Activated CD4-positive, alpha-beta T cell treated with anti-CD3 and anti-CD28 coated beads, Interleukin-2, amount 50 U/mL, for 24 hours (primary cell): ENCODE results near the gene SEMA6B.

Source experiments
- DNase-seq, 2 donors: peaks; one replicate each; pipeline ENCODE4 v3.0.0-alpha.2; 2020; ENCODE audit warnings: low read depth in 1 of 2, low spot score in 1 of 2

SEMA6B gene

GRCh38 chr19:4510435-4511255 lies 48.8 kb downstream of the SEMA6B start:
- DNase-seq: no peak

DNA sequence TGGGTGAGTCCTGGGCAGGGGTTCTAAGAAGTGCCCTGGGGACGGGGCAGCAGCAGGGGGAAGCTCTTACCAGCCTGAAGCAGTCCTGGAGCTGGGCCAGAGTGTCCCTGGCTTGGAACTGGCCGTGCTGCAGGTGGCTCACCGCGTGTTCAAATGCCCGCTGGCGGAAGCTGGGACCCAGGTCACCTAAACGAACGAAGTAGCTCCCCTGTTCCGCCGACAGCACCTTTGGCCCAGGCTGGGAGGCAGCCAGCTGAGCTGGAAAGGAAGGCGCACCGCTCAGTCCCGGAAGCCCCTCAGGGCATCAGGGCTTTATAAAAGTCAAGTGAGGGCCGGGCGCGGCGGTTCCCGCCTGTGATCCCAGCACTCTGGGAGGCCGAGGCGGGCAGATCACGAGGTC lies 50.8 kb downstream of the SEMA6B start:
- no peak for DNase-seq

- no peak for DNase-seq
These were observed 51.7 kb downstream of the SEMA6B start for GRCh38 chr19:4507804-4508203.

GRCh38 chr19:4507150-4507452 lies 52.4 kb downstream of the SEMA6B start:
- DNase-seq: no peak

GRCh38 chr19:4506449-4507149 lies 52.9 kb downstream of the SEMA6B start:
- DNase-seq: no peak

GRCh38 chr19:4505570-4506448 lies 53.7 kb downstream of the SEMA6B start:
- DNase-seq: no peak

DNA sequence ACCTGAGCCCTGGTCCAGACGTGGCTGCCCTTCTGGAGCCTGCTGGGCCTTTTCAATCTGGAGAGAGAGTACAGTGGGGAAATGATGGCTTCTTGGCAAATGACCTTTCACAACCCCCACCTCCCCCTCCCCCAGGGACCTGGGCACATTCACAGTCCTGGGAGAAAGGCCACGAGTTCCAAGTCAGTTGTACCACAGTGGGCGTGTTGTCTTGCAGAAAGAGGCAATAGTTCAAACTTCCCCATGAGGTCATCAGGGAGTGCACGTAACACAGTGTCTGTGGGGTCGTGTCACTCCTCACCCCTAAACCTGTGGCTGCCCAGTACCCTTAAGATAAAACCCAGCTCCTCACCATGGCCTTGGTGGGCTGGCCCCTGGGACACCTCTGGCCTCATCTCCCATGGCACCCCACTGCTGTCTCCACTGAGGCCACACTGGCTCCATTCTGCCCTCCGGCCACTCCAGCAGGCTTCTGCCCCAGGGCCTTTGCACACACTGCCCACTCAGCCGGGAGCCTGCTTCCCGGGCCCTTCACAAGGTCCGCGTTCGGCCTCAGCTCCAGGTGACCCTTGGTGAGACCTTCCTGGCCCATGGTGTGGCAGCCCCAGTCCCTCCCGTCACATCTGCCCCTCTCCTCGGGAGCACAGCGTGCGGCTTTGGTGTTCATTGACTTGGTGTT lies 54.5 kb downstream of the SEMA6B start:
- no peak for DNase-seq

GRCh38 chr19:4504297-4504701 lies 55.2 kb downstream of the SEMA6B start:
- no peak for DNase-seq

DNA sequence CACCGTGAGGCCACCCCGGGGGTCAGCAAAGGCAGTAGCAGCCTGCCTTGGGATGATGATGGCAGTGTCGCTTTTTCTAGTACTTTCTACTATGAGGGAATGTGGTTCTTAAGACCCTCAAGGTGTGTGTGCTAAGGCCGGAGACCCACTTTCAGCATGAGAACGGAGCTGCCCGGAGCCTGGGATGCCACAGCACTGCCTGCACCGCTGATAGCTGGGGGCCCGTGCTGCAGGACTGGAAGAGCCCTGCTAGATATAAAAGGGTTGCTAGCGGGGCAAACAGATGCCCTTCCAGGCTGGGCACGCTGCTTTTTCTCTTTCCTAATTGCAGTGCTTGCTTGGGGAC lies 55.7 kb downstream of the SEMA6B start:
- no peak for DNase-seq

DNA sequence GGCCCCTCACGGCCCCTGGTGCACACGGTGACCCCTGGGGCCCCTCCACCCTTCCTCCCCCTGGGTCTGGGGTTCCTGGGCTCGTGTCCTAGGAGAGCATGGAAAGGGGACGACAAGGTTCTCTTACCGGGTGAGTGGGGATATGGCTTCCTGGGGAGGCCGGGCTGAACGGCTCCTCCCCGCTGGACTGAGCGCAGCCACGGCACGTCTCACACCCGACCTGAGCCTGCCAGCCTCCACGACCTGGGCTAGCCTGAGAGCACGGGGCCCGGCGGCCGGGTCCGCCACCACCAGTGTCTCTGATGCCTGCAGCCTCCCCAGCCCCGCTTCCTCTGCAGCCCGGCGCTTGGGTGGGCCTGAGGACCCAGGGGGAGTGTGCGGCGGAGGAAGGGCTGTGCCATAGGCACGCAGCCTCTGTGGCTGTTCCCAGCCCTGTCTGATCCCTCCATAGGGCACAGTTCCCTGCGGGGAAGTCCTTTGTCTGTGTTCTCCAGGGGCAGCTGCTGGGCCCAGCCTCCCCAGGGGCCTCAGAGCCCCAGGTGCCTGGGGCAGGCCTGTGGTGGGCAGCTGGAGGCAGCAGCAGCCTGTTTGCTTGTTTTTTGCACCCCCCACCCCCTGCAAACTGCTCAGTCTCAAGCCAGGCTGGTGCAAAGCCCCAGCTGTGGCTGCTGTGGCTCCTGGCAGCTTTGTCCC lies 56.2 kb downstream of the SEMA6B start:
- no peak for DNase-seq

GRCh38 chr19:4502282-4503131 lies 57.0 kb downstream of the SEMA6B start:
- DNase-seq: no peak

- DNase-seq: no peak
These were observed 57.8 kb downstream of the SEMA6B start for GRCh38 chr19:4501691-4502090.

DNA sequence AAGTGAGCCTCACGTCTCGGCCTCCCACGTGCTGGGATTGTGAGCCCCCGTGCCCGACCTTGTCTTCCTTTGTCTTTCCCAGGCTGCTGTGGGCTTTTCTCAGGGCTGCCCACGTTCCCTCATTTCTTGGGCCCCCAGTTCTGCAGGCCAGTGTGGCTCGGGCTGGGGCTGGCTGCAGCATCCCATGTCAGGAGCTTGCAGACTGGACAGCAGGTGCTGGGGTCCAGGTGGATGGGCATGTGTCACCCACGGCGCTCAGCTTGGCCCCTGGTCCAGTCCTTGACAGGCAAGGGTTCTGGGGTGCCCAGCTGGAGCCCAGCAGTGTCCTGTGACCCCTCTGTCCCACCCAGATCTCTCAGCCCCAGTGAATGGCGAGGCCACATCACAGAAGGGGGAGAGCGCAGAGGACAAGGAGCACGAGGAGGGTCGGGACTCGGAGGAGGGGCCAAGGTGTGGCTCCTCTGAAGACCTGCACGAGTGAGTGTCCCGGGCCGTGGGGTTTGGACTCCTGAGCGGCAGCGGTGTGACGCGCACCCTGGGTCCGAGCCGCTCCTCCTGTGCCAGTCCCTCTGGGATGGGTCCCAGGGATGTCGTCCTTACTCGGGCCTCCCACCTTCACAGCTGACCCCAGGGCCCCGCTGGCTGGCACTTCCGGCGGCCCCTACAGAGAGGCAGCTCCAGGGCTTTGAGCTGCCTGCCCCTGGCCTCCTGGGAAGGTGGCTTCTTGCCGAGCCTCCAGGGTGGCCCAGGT lies 58.5 kb downstream of the SEMA6B start:
- no peak for DNase-seq

- no peak for DNase-seq
These were observed 59.6 kb downstream of the SEMA6B start for GRCh38 chr19:4499855-4500254.

- DNase-seq: no peak
These were observed 60.2 kb downstream of the SEMA6B start for GRCh38 chr19:4499318-4499717.

DNA sequence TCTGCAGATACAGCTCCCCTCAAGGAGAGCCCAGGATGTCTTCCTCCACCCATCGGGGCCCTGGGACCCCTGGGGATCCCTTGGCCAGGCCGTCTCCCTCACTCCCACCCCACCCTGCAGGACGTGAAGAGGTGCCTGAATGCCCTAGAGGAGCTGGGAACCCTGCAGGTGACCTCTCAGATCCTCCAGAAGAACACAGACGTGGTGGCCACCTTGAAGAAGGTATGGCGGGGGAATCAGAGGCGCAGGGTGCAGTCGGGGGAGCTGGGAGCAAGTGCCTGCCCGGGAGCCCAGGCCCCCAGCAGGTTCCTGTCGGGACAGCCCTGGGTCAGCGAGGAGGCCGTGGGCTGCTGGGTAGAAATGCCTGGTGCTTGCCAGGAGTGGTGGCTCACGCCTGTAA lies 60.8 kb downstream of the SEMA6B start:
- no peak for DNase-seq

DNA sequence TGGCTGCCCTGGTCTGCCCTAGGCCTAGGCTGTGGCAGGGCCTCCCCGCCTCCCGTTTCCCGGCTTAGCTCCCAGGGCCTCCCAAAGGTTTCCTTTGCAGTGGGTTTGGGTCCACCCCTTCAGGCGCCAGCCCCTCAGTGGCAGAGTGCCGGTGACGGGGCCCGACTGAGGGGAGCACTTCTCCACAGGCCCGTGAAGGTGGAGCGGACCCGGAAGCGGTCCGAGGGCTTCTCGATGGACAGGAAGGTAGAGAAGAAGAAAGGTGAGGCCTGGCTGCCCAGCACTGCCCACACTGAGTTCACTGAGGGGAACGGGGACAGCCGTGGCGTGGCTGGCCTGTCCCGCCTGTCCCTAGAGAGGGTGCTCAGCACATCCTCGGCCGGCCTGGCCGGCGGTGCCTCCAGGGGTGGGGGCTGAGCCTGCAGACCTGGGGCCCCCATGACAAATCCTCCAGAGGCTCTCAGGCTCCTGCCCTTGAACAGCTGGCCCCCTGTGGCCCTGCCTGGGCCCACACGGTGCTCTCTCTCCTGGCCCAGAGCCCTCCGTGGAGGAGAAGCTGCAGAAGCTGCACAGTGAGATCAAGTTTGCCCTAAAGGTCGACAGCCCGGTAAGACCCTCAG lies 61.6 kb downstream of the SEMA6B start:
- DNase-seq: no peak

- no peak for DNase-seq
These were observed 63.2 kb downstream of the SEMA6B start for GRCh38 chr19:4496304-4496703.

DNA sequence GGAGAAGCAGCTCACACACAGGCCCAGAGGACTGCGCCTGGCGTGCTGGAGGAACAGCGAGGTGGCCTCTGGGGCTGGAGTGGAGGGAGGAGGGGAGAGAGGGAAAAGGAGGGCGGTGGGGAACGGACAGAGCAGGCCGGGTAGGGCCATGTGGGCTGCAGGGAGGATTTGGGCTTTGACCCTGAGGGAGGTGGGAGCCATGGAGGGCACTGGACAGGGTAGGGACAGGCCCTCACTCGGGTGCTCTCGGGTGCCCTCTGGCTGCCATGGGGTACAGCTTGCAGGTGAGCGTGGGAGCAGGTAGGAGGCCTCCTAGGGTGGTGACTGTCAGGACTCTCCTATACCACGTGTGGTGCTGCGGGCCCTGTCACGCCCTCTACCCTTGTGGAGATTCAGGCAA lies 64.0 kb downstream of the SEMA6B start:
- no peak for DNase-seq
